Liver (tissue), 9 donors: Measurements from ENCODE around the gene MEF2A. TPM values are rescaled to one million over a fixed set of nuclear protein-coding genes. Genes with fewer than 3 reads are reported as not detected.

Source experiments
- DNase-seq: peaks from one replicate; pipeline ENCODE4 v3.0.0-alpha.2; 2017; ENCODE audit warnings: low spot score
- H3K27ac ChIP-seq, 2 donors: one replicate each; pipeline ENCODE4 v1.7.0; 2013; ENCODE audit warnings: inconsistent platforms in 2 of 2, low read length in 2 of 2, control low read depth in 1 of 2, low read depth in 1 of 2, mild to moderate bottlenecking in 1 of 2
- H3K27me3 ChIP-seq, 4 donors: one replicate each; pipeline versions ENCODE4 v1.6.1 to v1.7.0; 2013; ENCODE audit warnings: low read length in 3 of 4, inconsistent platforms in 1 of 4, mild to moderate bottlenecking in 1 of 4, moderate library complexity in 1 of 4; ENCODE audit not compliant: control insufficient read depth in 4 of 4, insufficient read depth in 4 of 4
- H3K36me3 ChIP-seq, 4 donors: one replicate each; pipeline versions ENCODE4 v1.6.1 to v1.7.0; 2013; ENCODE audit warnings: low read length in 3 of 4, mild to moderate bottlenecking in 3 of 4, low read depth in 1 of 4, moderate library complexity in 1 of 4; ENCODE audit not compliant: control insufficient read depth in 4 of 4, insufficient read depth in 3 of 4
- H3K4me1 ChIP-seq, 4 donors: one replicate each; pipeline versions ENCODE4 v1.6.1 to v1.7.0; 2013; ENCODE audit warnings: low read length in 3 of 4, mild to moderate bottlenecking in 3 of 4, moderate library complexity in 1 of 4; ENCODE audit not compliant: control insufficient read depth in 4 of 4, insufficient read depth in 4 of 4
- H3K4me3 ChIP-seq, 3 donors: one replicate each; pipeline versions ENCODE4 v1.6.1 to v1.7.0; 2013; ENCODE audit warnings: low read length in 3 of 3, control low read depth in 1 of 3, low read depth in 1 of 3, mild to moderate bottlenecking in 1 of 3
- H3K9ac ChIP-seq, 2 donors: one replicate each; pipeline ENCODE4 v1.7.0; 2013; ENCODE audit warnings: low read length in 2 of 2, mild to moderate bottlenecking in 2 of 2, moderate library complexity in 2 of 2, control low read depth in 1 of 2, low read depth in 1 of 2
- H3K9me3 ChIP-seq, 4 donors: one replicate each; pipeline versions ENCODE4 v1.6.1 to v1.7.0; 2013; ENCODE audit warnings: low read length in 3 of 4; ENCODE audit not compliant: control insufficient read depth in 4 of 4
- EGR1 ChIP-seq, 2 donors: IDR thresholded peaks; 2 replicates each; pipeline ENCODE4 v1.6.1; 2016 to 2018; ENCODE audit warnings: antibody characterized with exemption in 2 of 2, low read depth in 2 of 2
- FOXA1 ChIP-seq: IDR thresholded peaks from 2 replicates; pipeline ENCODE4 v1.6.1; 2016; ENCODE audit warnings: antibody characterized with exemption
- FOXA2 ChIP-seq: IDR thresholded peaks from 2 replicates; pipeline ENCODE4 v1.6.1; 2016; ENCODE audit warnings: antibody characterized with exemption
- HNF4A ChIP-seq, 2 donors: conservative IDR thresholded peaks; 2 replicates each; pipeline ENCODE4 v1.6.1; 2016; ENCODE audit warnings: antibody characterized with exemption in 2 of 2, mild to moderate bottlenecking in 2 of 2
- HNF4G ChIP-seq: IDR thresholded peaks from 2 replicates; pipeline ENCODE4 v1.6.1; 2016; ENCODE audit warnings: antibody characterized with exemption
- MAX ChIP-seq: IDR thresholded peaks from 2 replicates; pipeline ENCODE4 v1.6.1; 2016; ENCODE audit warnings: antibody characterized with exemption
- NR2F2 ChIP-seq: IDR thresholded peaks from 2 replicates; pipeline ENCODE4 v1.6.1; 2016; ENCODE audit warnings: antibody characterized with exemption
- RAD21 ChIP-seq, 2 donors: IDR thresholded peaks; 2 replicates each; pipeline ENCODE4 v1.6.1; 2016; ENCODE audit warnings: antibody characterized with exemption in 2 of 2, mild to moderate bottlenecking in 2 of 2
- RXRA ChIP-seq, 2 donors: IDR thresholded peaks; 2 replicates each; pipeline ENCODE4 v1.6.1; 2017 to 2018; ENCODE audit warnings: antibody characterized with exemption in 2 of 2, mild to moderate bottlenecking in 1 of 2
- SP1 ChIP-seq: IDR thresholded peaks from 2 replicates; pipeline ENCODE4 v1.6.1; 2018; ENCODE audit warnings: antibody characterized with exemption, mild to moderate bottlenecking
- TAF1 ChIP-seq: conservative IDR thresholded peaks from 2 replicates; pipeline ENCODE4 v1.6.1; 2016; ENCODE audit warnings: antibody characterized with exemption, mild to moderate bottlenecking
- YY1 ChIP-seq: IDR thresholded peaks from 2 replicates; pipeline ENCODE4 v1.6.1; 2016; ENCODE audit warnings: antibody characterized with exemption, mild to moderate bottlenecking
- ZBTB33 ChIP-seq: IDR thresholded peaks from 2 replicates; pipeline ENCODE4 v1.6.1; 2016; ENCODE audit warnings: antibody characterized with exemption
- WGBS: extraction: QIAGEN DNeasy Blood & Tissue Kit; methylation state at CpG from one replicate; pipeline ENCODE4 v1.1.7; 2013; 5-methylcytosine and 5-hydroxymethylcytosine counted together
- polyA plus RNA-seq, 2 donors: library from polyadenylated mRNA; stranded (reverse) in 1 of 2; unstranded in 1 of 2; fragments of 200-250 nt in 1 of 2; fragments of >200 nt in 1 of 2; fragmentation: Nextera tagmentation in 1 of 2; extraction: Ambion mirVana in 1 of 2; gene quantifications; one replicate each; pipeline versions ENCODE4 v1.2.1 to v1.2.3, GENCODE V29; 2013 to 2015
- total RNA-seq, 2 donors: library from RNA; depleted of rRNA; stranded (reverse); fragments of >200 nt; gene quantifications; one replicate each; pipeline ENCODE4 v1.2.3, GENCODE V29; 2014
- TF ChIP-seq, protein P1 (sequence below): fragments of 150-350 bp; IDR thresholded peaks from 2 replicates; pipeline ENCODE4 v1.5.1; 2017; ENCODE audit warnings: improper control_type of control experiment, low read depth, low read length; ENCODE audit not compliant: missing input control
- TF ChIP-seq, protein P2 (sequence below): IDR thresholded peaks from 2 replicates; pipeline ENCODE4 v1.6.1; 2016; ENCODE audit warnings: antibody characterized with exemption
- donor health status: healthy.
- donor health status: healthy.
- donor health status: healthy.
- donor health status: healthy.
- donor health status: healthy.

MEF2A gene
- total and polyA plus RNA-seq, 4 donors: 8.5 to 45.9 (median 18.2) TPM

DNA sequence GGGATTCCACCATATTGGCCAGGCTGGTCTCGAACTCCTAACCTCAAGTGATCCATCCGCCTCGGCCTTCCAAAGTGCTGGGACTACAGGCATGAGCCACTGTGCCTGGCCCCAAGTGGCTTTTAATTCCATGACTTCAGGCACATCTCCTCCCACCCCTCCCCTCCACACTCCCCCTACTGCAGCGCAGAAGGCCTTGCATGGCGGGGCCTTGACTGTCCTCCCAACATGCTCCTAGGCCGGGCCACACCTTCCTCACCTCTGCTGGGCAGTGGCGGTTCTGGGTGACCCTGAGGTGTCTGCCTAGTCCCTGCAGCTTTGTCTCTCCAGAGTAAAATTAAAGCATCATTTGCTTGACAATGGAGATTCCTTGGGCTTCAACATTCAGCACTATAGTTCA, 160.5 kb downstream of the MEF2A start:
- H3K27ac ChIP-seq: no peak overlapping the region
- no peak overlapping the region for H3K9ac ChIP-seq
- WGBS: 82% methylated on average over 7 of the region's 7 CpGs

DNA sequence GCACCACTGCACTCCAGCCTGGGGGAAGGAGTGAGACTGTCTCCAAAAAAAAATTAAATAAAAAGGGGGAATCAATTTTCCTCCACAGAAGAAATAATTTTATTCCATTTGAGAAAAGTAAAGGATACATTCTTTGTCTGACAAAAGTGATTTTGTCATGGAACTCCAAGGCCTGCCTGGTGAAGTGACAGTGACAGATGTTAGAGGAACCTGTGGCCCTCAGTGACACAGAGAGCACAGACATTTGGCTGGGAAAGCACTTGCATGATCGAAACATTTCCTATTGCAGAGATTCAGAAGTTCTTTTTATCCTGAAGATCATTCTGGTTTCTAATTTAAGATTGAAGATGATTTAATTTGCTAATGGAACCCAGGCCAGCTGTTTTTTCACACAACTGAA, 161.5 kb downstream of the MEF2A start:
- DNase-seq: no peak
- H3K27ac ChIP-seq: no peak overlapping the region
- H3K9ac ChIP-seq: no peak overlapping the region
- TF ChIP-seq, protein P1, sequence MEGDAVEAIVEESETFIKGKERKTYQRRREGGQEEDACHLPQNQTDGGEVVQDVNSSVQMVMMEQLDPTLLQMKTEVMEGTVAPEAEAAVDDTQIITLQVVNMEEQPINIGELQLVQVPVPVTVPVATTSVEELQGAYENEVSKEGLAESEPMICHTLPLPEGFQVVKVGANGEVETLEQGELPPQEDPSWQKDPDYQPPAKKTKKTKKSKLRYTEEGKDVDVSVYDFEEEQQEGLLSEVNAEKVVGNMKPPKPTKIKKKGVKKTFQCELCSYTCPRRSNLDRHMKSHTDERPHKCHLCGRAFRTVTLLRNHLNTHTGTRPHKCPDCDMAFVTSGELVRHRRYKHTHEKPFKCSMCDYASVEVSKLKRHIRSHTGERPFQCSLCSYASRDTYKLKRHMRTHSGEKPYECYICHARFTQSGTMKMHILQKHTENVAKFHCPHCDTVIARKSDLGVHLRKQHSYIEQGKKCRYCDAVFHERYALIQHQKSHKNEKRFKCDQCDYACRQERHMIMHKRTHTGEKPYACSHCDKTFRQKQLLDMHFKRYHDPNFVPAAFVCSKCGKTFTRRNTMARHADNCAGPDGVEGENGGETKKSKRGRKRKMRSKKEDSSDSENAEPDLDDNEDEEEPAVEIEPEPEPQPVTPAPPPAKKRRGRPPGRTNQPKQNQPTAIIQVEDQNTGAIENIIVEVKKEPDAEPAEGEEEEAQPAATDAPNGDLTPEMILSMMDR: no peak
- TF ChIP-seq HNF4G (no peak), RAD21 (IDR thresholded peaks at IDR 0.05) (no peak), FOXA2 (no peak), FOXA1 (no peak), HNF4A (conservative IDR thresholded peaks at IDR 0.05) (no peak), TAF1 (no peak)
- TF ChIP-seq, protein P2, sequence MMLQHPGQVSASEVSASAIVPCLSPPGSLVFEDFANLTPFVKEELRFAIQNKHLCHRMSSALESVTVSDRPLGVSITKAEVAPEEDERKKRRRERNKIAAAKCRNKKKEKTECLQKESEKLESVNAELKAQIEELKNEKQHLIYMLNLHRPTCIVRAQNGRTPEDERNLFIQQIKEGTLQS: no peak
- H3K27me3 ChIP-seq: no peaks in the 10 kb centered on the region
- 88% methylated on average over 1 of the region's 1 CpG for WGBS
- peaks cover 0 to 11% (median 2%) of the 10 kb centered on the region in 4 donors for H3K36me3 ChIP-seq
- peaks cover under 1 to 12% (median 9%) of the 10 kb centered on the region in 4 donors for H3K4me1 ChIP-seq
- H3K4me3 ChIP-seq: no peak overlapping the region
- no peaks in the 10 kb centered on the region for H3K9me3 ChIP-seq

More for the DNA sequence above, 160.5 kb downstream of the MEF2A start:
- no peaks in the 10 kb centered on the region for H3K9me3 ChIP-seq
- H3K36me3 ChIP-seq: peaks cover 0 to 11% (median 2%) of the 10 kb centered on the region in 4 donors
- no peak for TF ChIP-seq RXRA (IDR thresholded peaks at IDR 0.05)
- no peak for TF ChIP-seq ZBTB33
- no peak for TF ChIP-seq MAX
- no peak for TF ChIP-seq HNF4A (conservative IDR thresholded peaks at IDR 0.05)
- TF ChIP-seq TAF1: no peak
- TF ChIP-seq RAD21 (IDR thresholded peaks at IDR 0.05): no peak
- no peak for TF ChIP-seq YY1
- no peak for TF ChIP-seq EGR1 (IDR thresholded peaks at IDR 0.05; ENCODE audit: low read depth in 2 of 2)
- no peak for TF ChIP-seq FOXA1
- TF ChIP-seq HNF4G: no peak
- no peak for TF ChIP-seq FOXA2
- TF ChIP-seq, protein P1: no peak
- no peak for TF ChIP-seq NR2F2
- no peak for TF ChIP-seq SP1
- DNase-seq: no peak
- H3K4me1 ChIP-seq: peaks cover 0 to 9% (median 8%) of the 10 kb centered on the region in 4 donors
- no peaks in the 10 kb centered on the region for H3K27me3 ChIP-seq
- no peak overlapping the region for H3K4me3 ChIP-seq
